HG03108 (cell line): Measurements from ENCODE around the gene PDXDC1.
"Not testable (repeated sequence)": the region's sequence is repeated elsewhere in the genome, so short reads cannot be mapped to it uniquely, and the experiment has no call there.

Experiments used
- ATAC-seq: cut with Tn5 transposase; IDR thresholded peaks from one replicate; pipeline ENCODE4 v1.9.1; 2021; ENCODE audit warnings: moderate library complexity; ENCODE audit not compliant: unreplicated experiment

PDXDC1 gene

DNA sequence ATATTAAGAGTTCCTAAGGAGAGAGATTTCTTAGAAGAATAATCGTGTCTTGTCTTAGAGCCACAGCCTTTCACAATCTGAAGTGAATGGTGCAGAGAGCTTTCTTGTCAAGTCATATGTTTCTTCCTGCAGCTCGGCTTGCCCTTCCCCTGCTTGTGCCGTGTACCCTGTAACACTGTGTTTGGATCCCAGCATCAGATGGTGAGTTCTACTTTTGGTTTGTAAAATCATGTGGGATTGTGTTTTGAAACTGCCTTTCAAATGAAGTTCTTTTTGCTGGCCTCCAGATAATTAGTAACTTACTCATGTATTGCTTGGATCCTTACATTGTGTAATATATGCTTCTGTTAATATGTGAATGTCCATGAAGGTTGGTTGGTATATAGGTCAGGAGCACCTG, 33.8 kb downstream of the PDXDC1 start:
- not testable (repeated sequence) for ATAC-seq

GRCh38 chr16:15012941-15013340, 38.1 kb downstream of the PDXDC1 start:
- ATAC-seq = not testable (repeated sequence)

DNA sequence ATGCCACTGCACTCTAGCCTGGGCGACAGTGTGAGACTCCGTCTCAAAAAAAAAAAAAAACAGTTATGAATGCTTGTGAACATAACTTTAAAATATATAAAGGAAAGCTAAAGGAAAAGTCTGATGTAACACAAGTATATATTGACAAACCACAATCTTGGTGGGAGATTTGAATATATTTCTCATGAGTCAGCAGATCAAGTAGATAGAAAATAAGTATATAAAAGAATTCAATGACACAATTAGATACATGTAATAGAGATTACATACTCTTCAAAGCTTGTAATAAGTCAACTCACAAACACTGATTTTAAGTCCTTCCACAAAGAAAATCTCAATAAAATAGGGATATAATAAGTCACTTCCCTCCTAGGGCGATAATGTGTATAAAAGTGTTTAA, 40.8 kb downstream of the PDXDC1 start:
- not testable (repeated sequence) for ATAC-seq

- ATAC-seq = not testable (repeated sequence)
These were observed 41.5 kb downstream of the PDXDC1 start for GRCh38 chr16:15016354-15016753.

DNA sequence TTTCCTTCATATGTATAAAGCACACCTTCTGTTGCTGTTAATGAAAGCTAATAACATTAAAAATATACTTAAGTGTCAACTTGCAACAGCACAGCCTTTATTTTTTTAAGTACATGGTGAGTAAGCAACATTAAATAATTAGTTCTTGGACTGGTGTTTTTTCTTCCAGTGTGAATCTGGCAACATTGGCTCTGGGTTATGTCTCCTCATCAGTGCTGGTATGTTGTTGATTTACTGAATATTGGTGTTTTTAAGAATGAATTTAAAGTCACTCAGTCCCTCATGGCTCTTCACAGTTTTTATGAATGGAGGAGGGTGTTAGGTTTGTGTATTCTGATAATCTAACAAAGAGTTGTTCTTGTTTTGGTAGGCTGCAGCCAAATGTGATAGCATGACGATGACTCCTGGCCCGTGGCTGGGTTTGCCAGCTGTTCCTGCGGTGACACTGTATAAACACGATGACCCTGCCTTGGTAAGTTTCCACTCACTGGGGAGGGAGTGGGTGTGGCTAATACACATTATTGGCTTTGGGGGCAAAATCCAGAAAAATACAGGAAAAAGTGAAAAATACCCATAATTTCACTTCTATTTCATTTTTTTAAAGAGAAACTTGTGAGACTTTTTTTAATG, 42.2 kb downstream of the PDXDC1 start:
- not testable (repeated sequence) for ATAC-seq

- ATAC-seq = not testable (repeated sequence)
These were observed 46.6 kb downstream of the PDXDC1 start for GRCh38 chr16:15021429-15021828.

DNA sequence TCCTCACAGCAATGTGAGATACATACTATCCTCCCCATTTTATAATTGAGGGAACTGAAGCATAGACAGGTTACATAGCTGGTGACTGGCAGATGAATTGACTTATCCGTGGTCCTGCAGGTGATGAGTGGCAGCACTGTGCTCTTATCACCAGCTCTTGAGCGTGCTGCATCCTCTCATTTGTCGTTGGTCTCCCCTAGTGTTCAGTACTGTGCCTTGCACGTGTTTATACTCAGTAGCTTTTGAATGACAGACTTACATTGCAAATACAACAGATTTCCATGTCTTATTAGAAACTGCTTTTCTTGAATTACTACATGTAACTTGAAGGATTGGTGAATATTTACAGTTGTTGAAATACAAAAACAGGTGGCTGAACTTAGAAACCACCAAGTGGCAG, 47.4 kb downstream of the PDXDC1 start:
- peak; percentile 86 for ATAC-seq

- not testable (repeated sequence) for ATAC-seq
These were observed 48.7 kb downstream of the PDXDC1 start for GRCh38 chr16:15023381-15024077.

GRCh38 chr16:15024858-15025199, 50.0 kb downstream of the PDXDC1 start:
- not testable (repeated sequence) for ATAC-seq

GRCh38 chr16:15025234-15025951, 50.6 kb downstream of the PDXDC1 start:
- ATAC-seq = not testable (repeated sequence)

DNA sequence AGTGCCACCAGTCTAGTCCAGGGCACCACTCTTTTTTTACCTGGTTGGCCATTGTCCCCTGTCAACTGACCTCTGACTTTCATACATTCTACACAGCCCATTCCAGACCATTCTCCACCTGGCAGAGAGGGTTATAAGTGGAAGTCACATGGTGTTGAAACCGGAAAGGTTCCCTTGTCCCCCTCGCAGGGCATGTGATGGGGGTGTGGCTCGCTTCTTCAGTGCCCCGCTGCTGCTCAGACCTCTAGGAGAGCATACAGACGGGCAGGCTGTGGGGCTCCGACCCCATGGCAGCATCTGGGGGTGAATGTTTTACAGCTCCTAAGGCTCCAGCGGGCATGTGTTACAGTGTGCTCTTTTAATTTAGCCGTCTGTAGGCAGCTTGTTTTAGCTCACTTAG, 52.2 kb downstream of the PDXDC1 start:
- ATAC-seq = not testable (repeated sequence)

DNA sequence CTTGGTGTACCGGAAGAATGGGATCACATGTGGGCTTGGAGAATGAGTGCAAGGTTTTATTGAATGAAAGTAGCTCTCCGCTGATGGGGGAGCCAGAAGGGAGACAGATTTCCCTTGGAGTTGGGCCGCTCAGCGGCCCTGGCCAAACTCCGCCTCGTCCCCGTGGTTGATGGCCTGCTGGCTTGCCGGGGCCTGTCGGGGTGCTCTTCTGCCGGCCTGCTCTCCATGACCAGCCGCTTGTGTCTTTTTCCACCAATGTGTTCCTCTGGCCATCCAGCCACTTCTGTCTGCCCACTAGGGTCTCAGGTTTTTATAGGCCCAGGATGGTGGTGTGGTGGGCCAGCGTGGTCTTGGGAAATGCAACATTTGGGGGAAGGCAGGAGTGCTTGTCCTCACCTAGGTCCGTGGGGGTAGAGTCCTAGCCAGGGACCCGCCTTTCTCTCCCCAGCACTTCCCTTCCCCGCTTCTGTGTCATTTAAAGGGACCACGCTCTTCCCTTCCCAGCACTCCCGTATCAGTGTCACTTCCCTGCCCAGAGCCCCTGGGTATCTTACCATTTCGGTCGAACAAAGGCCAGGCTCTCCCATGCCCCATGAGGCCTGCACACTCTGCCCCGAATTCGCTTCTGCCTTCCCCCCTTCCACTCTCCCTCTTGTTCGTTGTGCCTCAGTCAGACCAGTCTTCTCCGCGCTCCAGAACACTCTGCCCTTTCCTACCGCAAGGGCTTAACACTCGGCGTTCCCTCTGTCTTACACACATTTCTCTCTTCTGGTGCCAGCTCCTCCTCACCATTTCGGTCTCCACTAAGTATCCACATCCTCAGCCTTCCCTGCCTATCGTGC, 52.9 kb downstream of the PDXDC1 start:
- ATAC-seq = not testable (repeated sequence)

- ATAC-seq = not testable (repeated sequence)
These were observed 53.5 kb downstream of the PDXDC1 start for GRCh38 chr16:15028345-15028715.

DNA sequence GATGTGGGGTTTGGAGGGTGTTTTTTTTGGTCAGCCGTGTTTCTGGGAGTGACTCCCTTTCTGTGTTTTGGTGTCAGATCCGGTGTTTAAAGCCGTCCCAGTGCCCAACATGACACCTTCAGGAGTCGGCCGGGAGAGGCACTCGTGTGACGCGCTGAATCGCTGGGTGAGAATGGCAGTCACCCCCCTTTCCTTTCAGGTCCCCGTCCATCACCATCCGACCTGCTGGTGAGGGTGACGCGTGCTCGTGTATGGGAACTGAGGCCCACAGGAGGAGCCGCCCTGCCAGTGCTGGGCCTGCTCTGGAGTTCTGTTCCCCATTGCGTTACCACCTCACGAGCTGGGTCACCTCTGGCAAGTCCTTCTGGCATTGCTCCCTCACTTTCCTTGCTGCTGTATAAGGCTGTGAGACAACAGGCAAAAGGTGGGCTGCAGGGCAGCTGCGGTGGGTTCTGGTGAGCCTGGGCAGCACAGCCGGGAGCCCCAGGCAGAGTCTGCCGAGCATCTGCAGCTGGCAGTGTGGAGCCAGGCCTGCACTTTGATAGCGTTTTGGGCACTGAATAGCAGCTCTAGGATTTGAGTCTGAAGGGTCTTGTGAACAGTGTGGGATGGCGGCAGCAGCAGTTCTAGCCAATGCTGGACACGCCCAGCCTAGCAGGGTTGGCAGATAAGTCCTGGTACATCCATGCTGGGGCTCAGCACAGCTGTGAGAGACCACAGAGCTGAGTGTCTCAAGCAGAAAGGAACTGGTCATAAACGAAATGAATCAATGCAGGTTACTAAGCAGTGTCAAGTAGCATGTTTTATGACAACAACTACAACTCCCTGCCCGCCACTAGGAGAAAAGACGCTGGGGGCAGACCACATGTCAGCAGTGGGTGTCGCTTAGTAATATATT, 54.2 kb downstream of the PDXDC1 start:
- not testable (repeated sequence) for ATAC-seq

DNA sequence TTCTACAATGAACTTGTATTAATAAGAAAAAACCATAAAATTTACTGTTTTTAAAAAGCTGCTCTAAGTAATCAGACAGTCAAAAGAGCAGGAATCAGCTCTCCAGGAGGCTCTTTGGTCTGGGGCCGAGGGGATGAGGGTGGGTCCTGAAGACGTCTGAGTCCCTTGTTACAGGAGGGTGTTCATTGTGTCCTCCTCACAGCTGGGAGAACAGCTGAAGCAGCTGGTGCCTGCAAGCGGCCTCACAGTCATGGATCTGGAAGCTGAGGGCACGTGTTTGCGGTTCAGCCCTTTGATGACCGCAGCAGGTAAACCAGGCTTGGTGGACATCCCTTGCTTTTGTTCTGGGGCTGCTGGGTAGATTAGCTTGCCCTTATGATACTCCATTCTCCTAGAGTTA, 54.9 kb downstream of the PDXDC1 start:
- not testable (repeated sequence) for ATAC-seq

DNA sequence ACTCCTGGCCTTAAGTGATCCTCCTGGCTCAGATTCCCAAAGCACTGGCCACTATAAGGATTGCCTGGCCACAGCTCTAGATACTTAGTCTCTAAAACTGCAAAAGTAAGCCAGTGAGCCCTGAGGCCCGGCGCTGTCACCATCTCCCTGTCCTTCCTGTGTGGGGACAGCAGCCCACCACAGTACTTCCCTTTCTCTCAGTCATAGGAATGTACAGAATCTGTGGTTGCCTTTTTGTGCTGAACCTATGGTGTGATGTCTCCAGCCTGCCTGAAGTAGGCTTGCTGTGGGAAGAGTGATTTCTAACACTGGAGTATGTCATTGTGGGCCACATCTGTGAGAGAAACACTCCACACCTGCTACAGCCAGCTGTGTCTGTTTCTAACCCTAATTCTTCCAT, 56.4 kb downstream of the PDXDC1 start:
- no peak for ATAC-seq

- no peak for ATAC-seq
These were observed 56.8 kb downstream of the PDXDC1 start for GRCh38 chr16:15031586-15031985.

DNA sequence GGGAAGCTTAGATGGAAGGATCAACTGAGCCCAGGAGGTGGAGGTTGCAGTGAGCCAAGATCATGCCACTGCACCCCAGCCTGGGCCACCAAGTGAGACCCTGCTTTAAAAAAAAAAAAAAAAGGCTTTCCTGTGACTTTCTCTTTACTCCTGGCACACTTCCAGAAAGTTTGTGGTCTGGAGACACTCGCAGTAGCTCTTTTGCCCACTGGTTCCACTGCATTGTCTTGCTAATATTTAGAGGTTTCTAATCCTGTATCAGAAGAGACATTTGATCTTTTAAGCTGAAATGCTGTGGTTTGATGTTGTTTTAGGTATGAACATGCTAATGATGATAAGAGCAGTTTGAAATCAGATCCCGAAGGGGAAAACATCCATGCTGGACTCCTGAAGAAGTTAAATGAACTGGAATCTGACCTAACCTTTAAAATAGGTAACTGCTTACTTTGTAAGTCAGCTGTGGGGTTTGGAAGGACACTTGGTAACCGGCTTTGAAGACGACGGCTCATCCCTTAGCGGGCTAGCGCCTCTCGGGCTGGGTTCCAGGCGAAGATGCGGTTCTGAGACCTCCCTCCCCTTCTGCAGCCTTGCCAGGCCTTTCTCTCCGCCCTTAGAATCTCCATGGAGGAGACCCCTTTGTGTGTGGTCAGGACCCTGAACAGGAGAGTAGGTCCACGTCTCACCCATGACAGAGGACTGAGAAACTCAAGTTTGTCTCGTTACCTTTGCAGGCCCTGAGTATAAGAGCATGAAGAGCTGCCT, 57.9 kb downstream of the PDXDC1 start:
- no peak for ATAC-seq

DNA sequence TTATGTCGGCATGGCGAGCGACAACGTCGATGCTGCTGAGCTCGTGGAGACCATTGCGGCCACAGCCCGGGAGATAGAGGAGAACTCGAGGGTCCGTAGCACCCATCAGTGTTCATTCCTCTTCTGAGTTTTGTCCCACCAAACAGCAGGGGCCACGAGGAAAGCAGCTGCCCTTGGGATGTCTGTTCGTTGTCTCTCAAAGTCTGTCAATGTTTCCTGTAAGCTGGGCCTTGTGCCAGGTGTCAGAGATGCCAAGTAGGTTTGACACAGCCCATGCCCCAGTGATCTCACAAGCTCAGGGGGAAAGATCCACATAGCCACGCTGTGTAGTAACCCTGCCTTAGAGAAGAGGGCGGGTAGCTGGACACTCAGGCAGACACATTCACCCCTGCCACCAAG, 58.5 kb downstream of the PDXDC1 start:
- no peak for ATAC-seq
